Astrocyte (in vitro differentiated cells and primary cell): ENCODE data around the gene GPLD1.

Source experiments
- CTCF ChIP-seq: IDR thresholded peaks from 2 replicates; pipeline ENCODE4 v1.5.1; 2011; ENCODE audit warnings: low read depth, mild to moderate bottlenecking, inconsistent platforms, low read length, moderate library complexity; ENCODE audit not compliant: insufficient read depth
- EZH2 ChIP-seq: IDR thresholded peaks from 2 replicates; pipeline ENCODE4 v1.6.1; 2012; ENCODE audit warnings: mild to moderate bottlenecking, low read length, inconsistent platforms; ENCODE audit not compliant: insufficient read depth

GRCh38 chr6:24500683-24501082 is 11.3 kb upstream of the GPLD1 start:
- TF ChIP-seq CTCF (no peak), EZH2 (no peak)
